B cell (primary cell): ENCODE data around the gene PI4KA. TPM values are rescaled to one million over a fixed set of nuclear protein-coding genes. Genes with fewer than 3 reads are reported as not detected.

Source experiments
- ATAC-seq: fragments of 200-7000 bp; cut with Tn5 transposase; one replicate; pipeline ENCODE4 v1.10.0; 2021; ENCODE audit warnings: low read depth, mild to moderate bottlenecking, moderate number of reproducible peaks, moderate library complexity
- CTCF ChIA-PET: fragments of 350-600 bp; sonication (Branson Sonifier 250); formaldehyde crosslinking; loops from one replicate; lab custom pipeline; 2021; ENCODE audit warnings: antibody characterized with exemption, inconsistent platforms; lab: Charles Lee
- POLR2A ChIA-PET: fragments of 350-600 bp; sonication (Branson Sonifier 250); formaldehyde crosslinking; loops from one replicate; lab custom pipeline; 2021; ENCODE audit warnings: antibody characterized with exemption; lab: Charles Lee
- DNase-seq: peaks from one replicate; pipeline ENCODE4 v3.0.0; 2013
- H2AFZ ChIP-seq: 2 replicates; pipeline ENCODE4 v1.6.1; 2012; ENCODE audit warnings: mild to moderate bottlenecking, low read depth, low read length; ENCODE audit not compliant: insufficient read depth, poor library complexity, severe bottlenecking
- H3K27ac ChIP-seq, 2 donors: 1 replicate in 1 of 2; 2 replicates in 1 of 2; pipeline ENCODE4 v1.5.1; 2012 to 2013; ENCODE audit warnings: low read length in 2 of 2, mild to moderate bottlenecking in 2 of 2, moderate library complexity in 1 of 2
- H3K27me3 ChIP-seq, 4 experiments: fragments of 200-600 bp in 1 of 4; sonication (generic) in 1 of 4; replicated peaks in 1 of 4; 1 replicate in 2 of 4; 2 replicates in 2 of 4; pipeline versions ENCODE4 v1.6.1 to v1.7.0; 2013 to 2016; ENCODE audit warnings: low read length in 3 of 4, mild to moderate bottlenecking in 2 of 4, mixed read lengths in 1 of 4, moderate library complexity in 1 of 4; ENCODE audit not compliant: insufficient read depth in 4 of 4, control insufficient read depth in 3 of 4; ENCODE audit errors: control extremely low read depth in 1 of 4
- H3K36me3 ChIP-seq, 2 experiments: replicated peaks in 1 of 2; 1 replicate in 1 of 2; 2 replicates in 1 of 2; pipeline versions ENCODE4 v1.6.1 to v1.7.1; 2013; ENCODE audit warnings: low read length in 1 of 2; ENCODE audit not compliant: insufficient read depth in 2 of 2, control insufficient read depth in 1 of 2; ENCODE audit errors: control extremely low read depth in 1 of 2, extremely low read depth in 1 of 2
- H3K4me1 ChIP-seq, 2 donors: fragments of 200-600 bp in 1 of 2; sonication (generic) in 1 of 2; 1 replicate in 1 of 2; 2 replicates in 1 of 2; pipeline versions ENCODE4 v1.5.1 to v1.6.1; 2013 to 2017; ENCODE audit warnings: low read length in 2 of 2; ENCODE audit not compliant: control insufficient read depth in 2 of 2, insufficient read depth in 2 of 2
- H3K4me2 ChIP-seq: replicated peaks from 2 replicates; pipeline ENCODE3; 2012; ENCODE audit warnings: mild to moderate bottlenecking, low read depth, low read length; ENCODE audit not compliant: poor library complexity, severe bottlenecking
- H3K4me3 ChIP-seq, 5 experiments: fragments of 200-600 bp in 1 of 5; sonication (generic) in 1 of 5; 1 replicate in 3 of 5; 2 replicates in 2 of 5; pipeline versions ENCODE4 v1.5.1 to v1.7.0; 2011 to 2016; ENCODE audit warnings: low read length in 4 of 5, mild to moderate bottlenecking in 4 of 5, low read depth in 2 of 5, control low read depth in 1 of 5, moderate library complexity in 1 of 5; ENCODE audit not compliant: insufficient read depth in 1 of 5; ENCODE audit errors: control extremely low read depth in 1 of 5, extremely low read depth in 1 of 5
- H3K79me2 ChIP-seq: fragments of 200-600 bp; sonication (generic); one replicate; pipeline ENCODE4 v1.6.0; 2016; ENCODE audit warnings: low read length; ENCODE audit not compliant: control insufficient read depth, insufficient read depth
- H3K9ac ChIP-seq: fragments of 200-600 bp; sonication (generic); 2 replicates; pipeline ENCODE4 v1.6.1; 2017; ENCODE audit warnings: mild to moderate bottlenecking, low read length, moderate library complexity
- H3K9me3 ChIP-seq, 3 donors: one replicate each; pipeline versions ENCODE4 v1.6.1 to v1.7.1; 2013; ENCODE audit warnings: low read length in 2 of 3; ENCODE audit not compliant: control insufficient read depth in 2 of 3, insufficient read depth in 1 of 3; ENCODE audit errors: control extremely low read depth in 1 of 3
- H4K20me1 ChIP-seq: 2 replicates; pipeline ENCODE4 v1.6.0; 2012; ENCODE audit warnings: mild to moderate bottlenecking, low read length; ENCODE audit not compliant: insufficient read depth, control insufficient read depth, poor library complexity, severe bottlenecking
- H3K27ac Mint-ChIP-seq: one replicate; pipeline ENCODE4 v1.8.0; 2021; ENCODE audit warnings: mixed read lengths
- H3K27me3 Mint-ChIP-seq: one replicate; pipeline ENCODE4 v1.8.0; 2021; ENCODE audit warnings: mixed read lengths
- H3K4me1 Mint-ChIP-seq: one replicate; pipeline ENCODE4 v1.8.0; 2021; ENCODE audit warnings: mixed read lengths
- H3K4me3 Mint-ChIP-seq: one replicate; pipeline ENCODE4 v1.8.0; 2021; ENCODE audit warnings: mixed read lengths
- H3K9me3 Mint-ChIP-seq: one replicate; pipeline ENCODE4 v1.8.0; 2022; ENCODE audit warnings: mixed read lengths; ENCODE audit not compliant: insufficient read depth
- CTCF ChIP-seq: fragments of 200-600 bp; IDR thresholded peaks from one replicate; pipeline ENCODE4 v1.8.0; 2022; ENCODE audit warnings: antibody characterized with exemption, mild to moderate bottlenecking
- EZH2 ChIP-seq: IDR thresholded peaks from 2 replicates; pipeline ENCODE4 v1.6.1; 2012; ENCODE audit warnings: borderline replicate concordance, low read depth, mild to moderate bottlenecking, moderate library complexity, low read length; ENCODE audit not compliant: insufficient read depth, poor library complexity, severe bottlenecking
- WGBS: methylation state at CpG from one replicate; pipeline ENCODE4 v1.1.5; 2013; ENCODE audit warnings: missing lambda C conversion rate; ENCODE audit not compliant: insufficient coverage; 5-methylcytosine and 5-hydroxymethylcytosine counted together
- intact Hi-C: fragments of 100-400 bp; cut with micrococcal nuclease; formaldehyde crosslinking; loops from one replicate; pipeline ENCODE4 v1.10.0; 2022
- polyA plus RNA-seq: library from polyadenylated mRNA; depleted of rRNA; stranded (reverse); fragments of >200 nt; gene quantifications from 2 replicates; pipeline ENCODE4 v1.2.3, GENCODE V29; 2012
- total RNA-seq, 2 donors: library from RNA; stranded (reverse); fragments of 120-200 nt in 1 of 2; gene quantifications; 1 replicate in 1 of 2; 2 replicates in 1 of 2; pipeline versions ENCODE4 v1.2.3 to v1.2.4, GENCODE V29; 2013 to 2022

Gene PI4KA
- total and polyA plus RNA-seq, 2 donors (not counting 1 experiment from before 2014, with no cell fraction given) = 85.9 to 156 TPM

- Histone ChIP-seq H3K36me3 (peaks cover 0 to 41% of the 10 kb centered on the region in 2 experiments), H4K20me1 (no peaks in the 10 kb centered on the region), H3K4me3 (no peak overlapping the region), H3K27ac (no peak overlapping the region), H3K27me3 (no peaks in the 10 kb centered on the region), H3K4me1 (peaks cover 7 to 9% of the 10 kb centered on the region in 2 donors), H3K9me3 (no peaks in the 10 kb centered on the region), H3K4me2 (no peak overlapping the region), H3K9ac (no peak overlapping the region), H3K79me2 (peaks cover 2% of the 10 kb centered on the region), H2AFZ (no peak overlapping the region)
- Mint-ChIP-seq H3K4me1 (peaks cover 11% of the 10 kb centered on the region), H3K27ac (no peak overlapping the region), H3K9me3 (no peaks in the 10 kb centered on the region), H3K27me3 (no peaks in the 10 kb centered on the region), H3K4me3 (no peak overlapping the region)
- no peak for TF ChIP-seq CTCF
- no peak for TF ChIP-seq EZH2
- ATAC-seq = no peak
- intact Hi-C loops = no loop called here
- POLR2A ChIA-PET = no interaction called here
- CTCF ChIA-PET = interaction anchor here (0.9 to 1.5 kb wide), 2 partner anchors 23 to 51 kb away, joined by 3 to 4 read pairs; no protein-coding TSS in a partner anchor
- no peak for DNase-seq
- WGBS = 98% methylated on average over 9 of the region's 10 CpGs
Observed at GRCh38 chr22:20786536-20786979, 72.1 kb downstream of the PI4KA start.

- Histone ChIP-seq H3K4me3 (no peak overlapping the region), H4K20me1 (no peaks in the 10 kb centered on the region), H2AFZ (no peak overlapping the region), H3K9ac (no peak overlapping the region), H3K4me1 (peaks cover 7 to 9% of the 10 kb centered on the region in 2 donors), H3K79me2 (peaks cover 2% of the 10 kb centered on the region), H3K9me3 (no peaks in the 10 kb centered on the region), H3K36me3 (peaks cover 0 to 46% of the 10 kb centered on the region in 2 experiments), H3K4me2 (no peak overlapping the region), H3K27ac (no peak overlapping the region), H3K27me3 (no peaks in the 10 kb centered on the region)
- Mint-ChIP-seq H3K4me3 (no peak overlapping the region), H3K9me3 (no peaks in the 10 kb centered on the region), H3K4me1 (peaks cover 11% of the 10 kb centered on the region), H3K27ac (no peak overlapping the region), H3K27me3 (no peaks in the 10 kb centered on the region)
- DNase-seq (no peak), ATAC-seq (no peak)
- intact Hi-C loops = no loop called here
- CTCF ChIA-PET = interaction anchor here (0.9 to 1.5 kb wide), 2 partner anchors 23 to 52 kb away, joined by 3 to 4 read pairs; no protein-coding TSS in a partner anchor
- POLR2A ChIA-PET = no interaction called here
- TF ChIP-seq CTCF (no peak), EZH2 (no peak)
- WGBS = 100% methylated on average over 7 of the region's 8 CpGs
Observed at GRCh38 chr22:20786048-20786447, 72.6 kb downstream of the PI4KA start.
